SK-MEL-5 (cell line): ENCODE measurements around the gene IQCC. TPM values are rescaled to one million over a fixed set of nuclear protein-coding genes. Genes with fewer than 3 reads are reported as not detected.
"Not testable (repeated sequence)": the region's sequence is repeated elsewhere in the genome, so short reads cannot be mapped to it uniquely, and the experiment has no call there.

Source experiments
- DNase-seq: peaks from one replicate; pipeline ENCODE4 v3.0.0-alpha.2; 2016; ENCODE audit warnings: low read depth, low spot score
- in situ Hi-C: cut with HindIII; loops from 2 replicates; pipeline ENCODE4 v1.10.0; 2016; ENCODE audit warnings: low sequenced_read_pairs, high pct_unique_total_duplicates, low pct_unique_long_range_greater_than_20kb
- polyA plus RNA-seq, 2 experiments: library from polyadenylated mRNA; depleted of rRNA; stranded (reverse); fragments of >200 nt; gene quantifications; 2 replicates each; pipeline ENCODE4 v1.2.3, GENCODE V29; 2015
- total RNA-seq: library from RNA; depleted of rRNA; stranded (reverse); fragments of >200 nt; shearing (Covaris generic); gene quantifications from 2 replicates; pipeline ENCODE4 v1.2.3, GENCODE V29; 2014; rRNA removed

The IQCC gene
- 2.5 and 3.1 TPM in 2 replicates for total RNA-seq
- 3.6 and 3.9 TPM in 2 replicates for polyA plus RNA-seq (2015; cell fraction: cytosol; rRNA removed)
- 5.1 and 5.6 TPM in 2 replicates for polyA plus RNA-seq (2015; cell fraction: nucleus; rRNA removed)

DNA sequence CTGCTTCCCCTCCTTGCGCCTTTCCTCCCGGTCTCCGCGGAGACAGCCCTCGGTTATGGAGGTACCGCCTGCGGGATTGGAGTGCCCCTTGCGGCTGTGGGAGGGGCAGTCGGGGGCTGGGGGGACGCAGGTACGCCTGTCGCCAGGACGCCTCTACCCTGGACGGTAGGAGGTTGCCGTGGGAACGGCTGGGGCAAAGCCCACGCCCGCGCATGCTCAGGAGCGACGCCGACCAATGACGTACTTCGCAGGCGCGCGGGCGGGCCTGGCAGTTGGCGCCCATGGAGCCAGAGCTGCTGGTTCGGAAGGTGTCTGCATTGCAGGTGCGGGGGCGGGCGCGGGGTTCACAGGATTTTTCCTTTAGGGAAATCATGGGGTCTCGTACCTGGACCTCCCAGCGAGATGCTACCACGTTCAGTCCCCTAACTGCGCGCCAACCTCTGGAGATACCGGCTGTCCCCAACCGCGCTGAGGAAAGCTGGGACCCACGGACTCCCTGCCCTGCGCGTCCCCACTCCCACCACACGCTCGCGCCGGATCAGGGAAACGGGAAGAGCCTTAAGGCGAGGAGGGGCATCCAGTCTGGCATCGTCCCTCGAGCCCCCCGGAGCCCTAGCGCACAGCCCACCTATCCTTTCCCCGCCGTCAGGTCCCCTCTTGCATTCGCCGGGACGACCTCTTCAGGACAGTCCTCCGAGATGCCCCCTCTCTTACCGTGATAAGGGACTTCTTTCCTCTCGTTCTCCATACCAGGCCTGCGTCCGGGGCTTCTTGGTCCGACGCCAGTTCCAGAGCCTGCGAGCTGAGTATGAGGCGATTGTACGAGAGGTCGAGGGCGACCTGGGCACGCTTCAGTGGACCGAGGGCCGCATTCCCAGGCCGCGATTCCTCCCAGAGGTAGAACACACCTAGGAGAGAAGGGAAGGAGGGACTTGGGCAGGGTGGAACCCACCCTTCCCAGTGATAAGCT lies at the start of gene IQCC:
TSS of gene IQCC (plus strand) at position 271 of the 970 bp plus-strand sequence. CDS start at position 282, 11 bp downstream.
- DNase-seq = peak; percentile 73
- in situ Hi-C loops = no loop called here

DNA sequence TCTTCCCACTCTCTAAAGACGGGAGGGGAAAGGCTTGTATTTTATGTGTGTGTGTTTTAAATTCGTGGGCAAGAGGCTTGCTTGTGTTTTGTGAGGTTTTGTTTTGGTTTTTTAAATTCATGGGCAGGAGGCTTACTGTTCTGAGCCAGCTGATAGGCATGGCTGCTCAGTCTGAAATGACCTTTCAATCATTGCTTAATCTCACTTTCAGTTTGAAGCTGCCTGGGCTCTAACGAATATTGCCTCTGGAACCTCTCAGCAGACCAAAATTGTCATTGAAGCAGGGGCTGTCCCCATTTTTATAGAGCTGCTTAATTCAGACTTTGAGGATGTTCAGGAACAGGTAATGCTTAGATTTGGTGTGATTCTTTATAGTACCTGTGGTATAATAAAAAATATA lies 46.3 kb upstream of the IQCC start:
- in situ Hi-C loops = no loop called here
- DNase-seq = no peak

DNA sequence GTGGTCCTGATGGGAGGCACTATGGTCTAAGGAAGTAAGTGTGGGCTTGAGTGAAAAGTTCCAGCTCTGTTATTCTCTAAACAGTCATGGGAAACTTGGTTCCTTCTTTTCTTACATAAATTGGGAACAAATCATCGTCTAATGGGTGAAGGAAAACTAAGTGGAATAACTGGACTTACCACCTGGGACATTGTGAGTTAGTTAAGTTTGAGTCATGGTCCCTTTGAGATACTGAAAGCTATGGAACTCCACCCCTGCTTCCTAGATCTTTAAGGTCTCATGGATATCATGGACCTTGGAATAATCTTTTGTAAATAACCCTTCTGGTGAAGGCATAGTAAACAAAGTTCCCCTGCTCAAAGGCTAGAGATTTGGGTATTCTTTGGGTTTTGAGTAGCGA lies 42.1 kb upstream of the IQCC start:
- in situ Hi-C loops = loop anchor here (10.0 kb wide), 1 partner anchor 49 kb away; no protein-coding TSS in a partner anchor
- no peak for DNase-seq

DNA sequence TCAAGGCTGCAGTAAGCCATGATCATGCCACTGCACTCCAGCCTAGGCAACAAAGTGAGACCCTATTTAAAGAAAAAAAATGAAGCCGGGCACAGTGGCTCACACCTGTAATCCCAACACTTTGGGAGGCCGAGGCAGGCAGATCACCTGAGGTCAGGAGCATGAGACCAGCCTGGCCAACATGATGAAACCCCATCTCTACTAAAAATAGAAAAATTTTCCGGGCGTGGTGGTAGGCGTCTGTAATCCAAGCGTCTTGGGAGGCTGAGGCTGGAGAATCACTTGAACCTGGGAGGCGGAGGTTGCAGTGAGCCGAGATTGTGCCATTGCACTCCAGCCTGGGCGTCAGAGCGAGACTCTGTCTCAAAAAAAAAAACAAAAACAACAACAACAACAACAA lies 39.8 kb upstream of the IQCC start:
- in situ Hi-C loops = loop anchor here (10.0 kb wide), 1 partner anchor 51 kb away; no protein-coding TSS in a partner anchor
- DNase-seq = not testable (repeated sequence)

DNA sequence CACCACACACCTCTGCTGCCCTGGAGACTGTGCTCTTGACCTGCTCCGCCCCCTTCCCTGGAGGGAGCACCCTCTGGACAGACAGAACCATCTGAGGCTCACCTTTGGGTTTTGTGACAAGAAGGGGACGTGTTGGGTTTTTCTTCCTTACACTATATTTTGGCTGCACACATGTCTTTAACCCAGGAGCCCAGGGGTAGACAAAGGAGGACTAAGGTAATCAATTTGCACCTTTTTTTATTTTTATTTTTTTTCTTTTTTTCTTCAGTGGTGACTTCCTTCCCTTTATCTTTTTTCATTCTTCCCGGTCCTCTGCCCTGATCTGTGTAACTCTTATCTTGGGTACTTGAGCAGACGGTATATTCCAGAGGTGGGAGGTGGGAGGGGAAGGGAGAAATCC lies 34.5 kb upstream of the IQCC start:
- DNase-seq = no peak
- in situ Hi-C loops = no loop called here

DNA sequence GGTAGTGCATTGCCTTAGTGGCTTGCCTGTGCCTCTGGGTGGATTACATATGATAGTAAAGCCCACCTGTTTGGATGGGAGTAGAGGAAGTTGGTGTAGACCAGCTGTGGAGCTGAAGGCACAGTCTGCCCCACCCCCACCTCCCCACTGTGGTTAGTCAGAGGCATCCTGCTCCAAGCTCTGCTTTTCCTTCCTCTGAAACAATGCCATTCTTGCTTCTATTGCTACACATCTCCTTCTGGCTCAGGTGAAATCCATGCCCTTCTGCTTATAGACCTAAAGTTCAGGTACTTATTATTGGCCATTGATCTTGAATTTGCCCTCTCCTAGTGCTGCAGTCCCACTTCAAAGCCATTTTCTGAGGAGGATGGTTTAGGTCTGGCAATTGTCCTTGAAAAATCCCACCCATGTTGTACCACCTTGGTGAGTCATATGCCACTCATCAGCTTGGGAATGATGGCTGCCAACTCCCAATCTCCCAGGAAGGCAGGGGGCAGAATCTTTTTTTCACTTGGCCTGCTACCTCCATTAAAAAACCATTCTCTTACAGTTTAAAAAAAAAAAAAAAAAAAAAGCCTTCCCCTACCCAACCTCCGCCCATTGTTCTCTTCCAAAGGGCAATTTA lies 32.7 kb upstream of the IQCC start:
- DNase-seq = no peak
- in situ Hi-C loops = no loop called here

DNA sequence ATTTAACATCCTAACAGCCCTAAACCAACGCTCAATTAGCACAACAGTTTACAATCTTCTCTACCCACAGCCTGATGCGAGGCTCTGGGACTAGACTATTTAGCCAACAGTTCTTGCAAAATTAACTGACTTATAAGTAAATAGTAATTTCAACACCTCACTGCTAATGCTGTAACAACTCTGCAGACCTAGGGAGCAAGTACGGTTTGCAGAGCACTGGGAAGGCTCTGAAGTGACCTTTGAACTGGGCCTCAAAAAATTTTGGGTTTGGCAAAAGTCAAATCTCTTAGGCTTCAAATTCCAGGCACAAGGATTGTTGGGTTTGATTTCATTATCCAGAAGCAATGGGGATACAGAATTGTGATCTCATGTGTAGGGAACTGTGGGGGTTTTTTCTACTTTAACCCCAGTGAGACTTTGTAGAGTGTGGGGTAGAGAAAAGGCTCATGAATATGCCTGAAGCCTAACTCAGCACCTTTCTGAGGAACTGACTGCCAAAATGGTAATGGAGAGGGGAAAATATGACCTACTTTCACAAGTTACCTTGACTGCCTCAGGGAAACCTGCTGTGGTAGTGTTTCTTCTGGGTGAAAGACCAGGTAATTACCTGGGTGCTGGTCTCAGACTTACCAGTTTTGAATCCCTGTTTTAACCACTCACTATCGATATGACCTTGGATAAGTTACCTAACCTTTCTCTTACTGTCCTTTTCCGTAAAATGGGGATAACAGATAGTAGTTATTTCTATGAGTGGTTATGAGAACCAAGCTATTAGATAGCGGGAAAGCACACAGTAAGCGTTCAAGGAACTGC lies 26.9 kb upstream of the IQCC start:
- DNase-seq = no peak
- in situ Hi-C loops = no loop called here

DNA sequence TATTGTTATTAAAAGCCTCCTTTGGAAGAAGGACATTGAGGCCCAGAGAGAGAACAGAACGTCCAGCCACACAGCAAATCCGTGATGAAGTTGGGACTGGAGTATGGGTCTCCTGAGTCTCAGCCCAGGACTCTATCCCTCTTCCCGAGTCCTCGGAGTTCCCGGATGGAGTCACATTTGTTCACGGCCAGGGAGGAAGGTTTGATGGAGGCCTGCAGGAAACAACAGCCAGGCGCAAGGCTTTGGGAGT lies 26.4 kb upstream of the IQCC start:
- in situ Hi-C loops = no loop called here
- no peak for DNase-seq

DNA sequence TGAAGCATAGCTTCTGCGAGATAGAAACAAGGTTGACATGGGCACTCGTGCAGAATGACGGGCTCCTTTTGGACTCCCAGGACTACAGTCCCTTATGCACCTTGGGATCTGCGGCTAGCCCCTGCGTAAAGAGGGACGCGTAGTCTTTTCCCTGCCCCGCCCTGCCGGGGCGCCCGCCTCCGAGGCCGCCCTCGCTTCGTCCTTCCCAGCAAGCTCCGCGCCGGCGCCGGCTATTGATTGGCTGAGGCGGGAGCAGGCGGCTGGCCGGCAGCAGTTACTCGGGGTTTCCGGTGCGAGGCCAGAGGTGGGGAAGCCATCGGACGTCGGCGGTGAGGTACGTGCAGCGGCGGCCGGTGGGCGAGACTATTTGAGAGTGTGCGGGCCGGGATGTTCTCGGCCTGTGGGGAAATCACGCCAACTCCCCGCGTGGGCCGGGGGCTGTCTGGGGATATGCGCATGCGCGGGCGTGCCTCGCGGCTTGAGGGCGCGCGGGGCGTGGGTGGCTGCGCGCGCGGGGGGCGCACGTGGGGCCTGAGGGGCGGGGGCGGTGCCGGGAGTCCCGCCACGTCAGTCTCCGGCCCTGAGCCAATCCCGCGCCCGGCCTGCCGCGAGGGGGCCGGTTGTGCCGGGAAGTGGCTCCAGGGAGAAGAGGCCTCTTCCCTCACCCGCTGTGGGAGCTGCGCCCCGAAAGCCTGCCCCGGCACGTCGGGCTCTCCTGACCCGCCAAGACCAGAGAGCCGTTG lies 25.9 kb upstream of the IQCC start, which contains the start of gene TXLNA:
TSS of gene TXLNA (plus strand) at position 233 of the 743 bp plus-strand sequence. CDS start 671 bp downstream, outside the sequence.
- DNase-seq = peak; percentile 87
- in situ Hi-C loops = no loop called here

DNA sequence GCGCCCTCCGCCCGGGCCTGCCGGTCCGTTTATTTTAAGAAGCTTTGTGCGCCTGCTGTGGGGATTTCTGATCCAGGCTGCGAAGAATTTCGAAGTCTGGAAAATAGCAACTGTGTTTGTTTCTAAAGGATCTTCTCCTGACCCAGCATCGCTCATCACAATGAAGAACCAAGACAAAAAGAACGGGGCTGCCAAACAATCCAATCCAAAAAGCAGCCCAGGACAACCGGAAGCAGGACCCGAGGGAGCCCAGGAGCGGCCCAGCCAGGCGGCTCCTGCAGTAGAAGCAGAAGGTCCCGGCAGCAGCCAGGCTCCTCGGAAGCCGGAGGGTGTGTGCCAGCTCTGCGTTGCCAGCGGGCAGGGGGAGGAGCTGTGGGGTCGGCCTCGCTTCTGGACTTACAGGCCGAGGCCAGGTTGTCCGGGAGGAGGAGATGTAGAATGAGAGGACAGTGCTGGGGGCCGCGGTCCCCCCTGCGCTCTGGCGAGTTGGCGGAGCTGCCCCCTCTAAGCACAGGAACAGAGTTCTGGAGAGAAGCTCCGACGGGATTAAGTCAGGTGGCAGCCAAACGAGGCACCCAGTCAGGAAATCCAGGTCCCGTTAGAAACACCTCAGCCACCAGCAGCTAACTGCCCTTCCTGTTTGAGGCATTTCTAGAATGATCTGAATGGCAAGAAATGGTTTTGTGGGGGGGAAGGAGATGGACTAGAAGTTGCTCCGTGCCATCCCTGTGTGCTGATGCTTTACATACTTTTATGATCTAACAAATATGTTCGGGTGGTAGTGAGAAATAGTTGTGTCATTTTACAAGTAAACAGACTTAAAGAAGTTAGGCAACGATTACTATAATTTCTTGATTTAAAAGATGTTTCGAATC lies 25.0 kb upstream of the IQCC start:
- peak; percentile 28 for DNase-seq
- in situ Hi-C loops = no loop called here

DNA sequence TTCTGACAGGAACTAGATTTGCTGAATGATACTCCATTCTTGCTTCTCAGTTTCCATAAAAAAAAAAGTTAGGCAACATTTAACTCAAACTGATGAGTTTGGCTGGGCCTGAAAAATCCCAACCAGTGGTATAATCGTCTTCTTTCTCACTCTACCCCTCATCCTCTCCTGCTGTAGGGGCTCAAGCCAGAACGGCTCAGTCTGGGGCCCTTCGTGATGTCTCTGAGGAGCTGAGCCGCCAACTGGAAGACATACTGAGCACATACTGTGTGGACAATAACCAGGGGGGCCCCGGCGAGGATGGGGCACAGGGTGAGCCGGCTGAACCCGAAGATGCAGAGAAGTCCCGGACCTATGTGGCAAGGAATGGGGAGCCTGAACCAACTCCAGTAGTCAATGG lies 24.4 kb upstream of the IQCC start:
- DNase-seq = no peak
- in situ Hi-C loops = no loop called here

DNA sequence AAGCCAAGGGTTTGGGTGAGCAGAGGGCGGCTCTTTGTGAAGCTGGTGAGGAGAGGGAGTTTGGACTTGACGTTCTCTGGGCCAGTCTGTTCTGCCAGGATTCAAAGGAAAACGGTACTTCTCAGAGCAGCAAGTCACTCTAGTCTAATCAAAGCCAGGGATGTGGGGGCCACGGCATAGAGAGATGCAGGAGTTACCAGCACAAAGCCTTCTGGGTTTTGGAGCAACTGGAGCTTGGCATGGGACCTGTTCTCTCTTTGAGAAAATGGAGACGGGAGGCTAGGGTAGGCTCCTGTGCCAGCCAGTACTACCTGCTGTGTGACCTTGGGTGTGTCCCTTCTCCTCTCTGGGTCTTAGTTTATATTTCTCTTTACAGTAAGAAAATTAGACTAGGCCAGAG lies 23.9 kb upstream of the IQCC start:
- no peak for DNase-seq
- in situ Hi-C loops = no loop called here

DNA sequence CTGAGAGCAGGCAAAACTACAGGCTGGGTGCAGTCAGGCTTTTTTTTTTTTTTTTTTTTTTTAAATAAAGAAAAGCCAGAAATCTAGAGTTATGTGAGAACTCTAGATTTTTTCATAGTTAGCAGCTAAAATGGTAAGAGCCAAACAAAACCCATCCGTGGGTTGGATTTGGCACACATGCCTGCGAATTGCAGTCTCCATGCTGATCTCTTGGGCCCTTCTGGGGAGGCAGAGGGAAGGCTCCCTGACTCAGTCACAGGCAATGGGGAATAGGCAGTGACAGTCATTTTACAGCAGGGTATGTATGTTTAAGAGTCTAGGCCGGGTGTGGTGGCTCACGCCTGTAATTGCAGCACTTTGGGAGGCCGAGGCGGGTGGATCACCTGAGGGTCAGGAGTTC lies 23.4 kb upstream of the IQCC start:
- no peak for DNase-seq
- in situ Hi-C loops = no loop called here

DNA sequence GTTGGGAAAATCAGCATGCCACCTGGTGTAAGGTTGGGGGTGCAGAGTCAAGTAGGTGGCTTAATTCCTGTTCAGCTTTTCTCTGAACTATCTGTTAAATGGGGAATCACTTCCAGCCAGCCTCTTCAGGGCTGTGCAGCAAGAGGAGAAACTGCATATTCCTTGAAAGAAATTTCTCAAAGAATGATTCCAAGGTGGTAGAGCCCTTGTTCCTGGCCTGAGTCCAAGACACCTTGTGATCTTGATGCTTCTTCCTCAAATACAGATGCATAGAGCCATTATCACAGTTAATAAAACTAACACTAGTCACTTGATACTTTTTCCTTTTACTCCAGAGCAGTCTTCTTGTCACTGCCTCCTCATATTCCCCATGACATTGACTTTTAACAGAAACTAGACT lies 20.8 kb upstream of the IQCC start:
- in situ Hi-C loops = no loop called here
- DNase-seq = no peak

DNA sequence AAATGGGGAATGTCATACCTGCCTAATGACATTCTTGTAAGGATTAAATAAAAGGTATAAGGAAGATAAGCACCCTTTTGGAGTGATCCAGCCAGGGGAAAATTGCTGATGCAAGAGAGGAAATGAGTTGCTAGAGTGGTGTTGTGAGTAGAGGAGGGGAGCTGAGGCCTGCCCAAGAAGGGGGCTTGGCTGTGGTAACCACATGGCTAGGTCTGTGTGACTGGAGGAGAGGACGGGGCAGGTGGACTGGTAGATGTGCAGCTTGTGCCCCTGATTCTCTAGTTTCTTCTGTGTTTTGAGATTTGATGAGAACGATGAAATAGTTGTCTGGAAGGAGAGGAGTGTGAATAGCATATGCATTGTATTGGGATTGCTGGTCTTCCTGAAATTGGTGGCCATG lies 19.4 kb upstream of the IQCC start:
- in situ Hi-C loops = no loop called here
- no peak for DNase-seq

DNA sequence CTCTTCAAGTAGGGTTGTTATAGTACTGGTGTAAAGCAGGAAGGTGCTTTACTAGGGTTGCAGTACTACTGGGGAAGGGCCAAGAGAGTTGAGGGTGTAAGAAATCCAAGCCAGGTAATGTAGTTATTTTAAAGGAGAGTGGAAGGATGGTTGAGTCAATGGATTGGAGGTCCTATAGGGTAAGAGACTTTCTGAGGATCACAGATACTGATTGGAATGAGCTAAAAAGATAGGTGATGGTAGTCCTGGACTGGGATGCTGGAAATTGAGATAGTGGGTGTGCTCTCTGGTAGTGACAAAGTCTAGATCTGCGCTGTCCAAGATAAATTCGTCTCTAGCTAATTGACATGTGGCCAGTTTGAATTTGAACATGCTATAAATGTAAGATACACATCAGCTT lies 19.0 kb upstream of the IQCC start:
- in situ Hi-C loops = no loop called here
- no peak for DNase-seq
